AG04449 (cell line): ENCODE results near the gene CCDC78.

Experiments used
- CTCF ChIA-PET: fragments of 350-600 bp; formaldehyde crosslinking; extraction: SDS; loops from one replicate; lab custom pipeline; 2021; ENCODE audit warnings: antibody characterized with exemption; lab: Yijun Ruan, JAX
- POLR2A ChIA-PET: fragments of 400-600, 350-600 bp; formaldehyde crosslinking; extraction: SDS; loops from one replicate; lab custom pipeline; 2020; ENCODE audit warnings: antibody characterized with exemption, inconsistent platforms; lab: Yijun Ruan, JAX
- DNase-seq: peaks from one replicate; pipeline ENCODE4 v3.0.0-alpha.2; 2010; ENCODE audit warnings: low read depth, low spot score
- H3K4me3 ChIP-seq: 2 replicates; pipeline ENCODE4 v1.5.1; 2011; ENCODE audit warnings: low read depth, mild to moderate bottlenecking, control low read depth, low read length
- CTCF ChIP-seq: IDR thresholded peaks from one replicate; pipeline ENCODE4 v1.5.1; 2011; ENCODE audit warnings: mild to moderate bottlenecking, moderate library complexity, low read length, control low read depth, inconsistent platforms; ENCODE audit not compliant: insufficient read depth; ENCODE audit errors: missing control alignments

The CCDC78 gene

GRCh38 chr16:711548-712320 is 14.5 kb downstream of the CCDC78 start:
- no peak overlapping the region for H3K4me3 ChIP-seq
- ChIA-PET POLR2A (interaction anchor here (1.1 kb wide), 2 partner anchors 10 to 71 kb away, joined by 4 read pairs; no protein-coding TSS in a partner anchor), CTCF (interaction anchor here (0.6 to 10.1 kb wide), 32 partner anchors 8 to 399 kb away, joined by 3 to 210 read pairs (median 6); partner anchors contain the start of genes ANTKMT, CCDC78, CHTF18 and CIAO3)
- TF ChIP-seq CTCF = peak; percentile 96
- DNase-seq = no peak

GRCh38 chr16:711084-711483 is 15.2 kb downstream of the CCDC78 start:
- H3K4me3 ChIP-seq = no peak overlapping the region
- no peak for TF ChIP-seq CTCF
- no peak for DNase-seq
- ChIA-PET POLR2A (no interaction called here), CTCF (interaction anchor here (0.7 to 10.1 kb wide), 12 partner anchors 9 to 483 kb away, joined by 3 to 210 read pairs (median 6); partner anchors contain the start of genes CHTF18, CIAO3, RPUSD1 and WDR24)

- no peak for DNase-seq
- H3K4me3 ChIP-seq = no peak overlapping the region
- POLR2A ChIA-PET = no interaction called here
- CTCF ChIA-PET = interaction anchor here (0.6 to 10.1 kb wide), 17 partner anchors 9 to 484 kb away, joined by 3 to 210 read pairs (median 4); partner anchors contain the start of genes CHTF18, CIAO3, RHOT2 and RPUSD1
- no peak for TF ChIP-seq CTCF
Observed at GRCh38 chr16:710500-711075, 15.7 kb downstream of the CCDC78 start.

- no peak for TF ChIP-seq CTCF
- ChIA-PET CTCF (interaction anchor here (0.6 to 10.1 kb wide), 16 partner anchors 8 to 485 kb away, joined by 3 to 210 read pairs (median 4); partner anchors contain the start of genes CHTF18, CIAO3, RHOT2 and RPUSD1), POLR2A (no interaction called here)
- peak; percentile 17 for DNase-seq
- H3K4me3 ChIP-seq = no peak overlapping the region
Observed at GRCh38 chr16:709566-710499, 16.4 kb downstream of the CCDC78 start.

- ChIA-PET CTCF (interaction anchor here (1.3 to 10.1 kb wide), 4 partner anchors 11 to 347 kb away, joined by 3 to 210 read pairs (median 47); partner anchors contain the start of genes CHTF18, RHOT2 and RPUSD1), POLR2A (no interaction called here)
- no peak overlapping the region for H3K4me3 ChIP-seq
- no peak for DNase-seq
- no peak for TF ChIP-seq CTCF
Observed at GRCh38 chr16:708959-709358, 17.3 kb downstream of the CCDC78 start.
